Stimulated activated CD4-positive, alpha-beta T cell treated with anti-CD3 and anti-CD28 coated beads, Interleukin-4, amount 100 ng/mL, for 48 hours (primary cell): ENCODE measurements around the gene MYBPC1.
A peak's percentile ranks its signal among the peaks of the same experiment; 100 is the strongest.
"Not testable (repeated sequence)": the region's sequence is repeated elsewhere in the genome, so short reads cannot be mapped to it uniquely, and the experiment has no call there.

ENCODE experiments used
- DNase-seq, 2 donors: peaks; one replicate each; pipeline ENCODE4 v3.0.0-alpha.2; 2020; ENCODE audit warnings: low read depth in 2 of 2

MYBPC1 gene

DNA sequence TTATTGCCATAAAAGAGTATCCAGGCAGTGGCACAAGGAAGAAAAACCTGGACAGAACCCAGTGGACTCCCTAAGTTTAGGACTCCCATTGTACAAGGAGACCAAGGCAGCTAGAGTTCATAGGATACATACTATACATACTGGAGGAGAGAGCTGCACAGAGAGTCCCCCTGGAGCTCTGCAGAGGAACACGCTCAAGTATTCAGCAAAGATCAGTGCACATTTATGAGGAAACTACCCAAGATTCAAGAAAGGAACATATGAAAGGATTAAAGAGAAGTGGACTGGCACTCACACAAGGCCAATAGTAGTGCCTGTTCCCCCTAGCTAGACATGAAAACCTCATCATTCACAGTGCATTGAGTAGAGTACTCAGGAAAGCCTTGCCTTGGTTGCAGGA is 59.7 kb downstream of the MYBPC1 start:
- DNase-seq = no peak

DNA sequence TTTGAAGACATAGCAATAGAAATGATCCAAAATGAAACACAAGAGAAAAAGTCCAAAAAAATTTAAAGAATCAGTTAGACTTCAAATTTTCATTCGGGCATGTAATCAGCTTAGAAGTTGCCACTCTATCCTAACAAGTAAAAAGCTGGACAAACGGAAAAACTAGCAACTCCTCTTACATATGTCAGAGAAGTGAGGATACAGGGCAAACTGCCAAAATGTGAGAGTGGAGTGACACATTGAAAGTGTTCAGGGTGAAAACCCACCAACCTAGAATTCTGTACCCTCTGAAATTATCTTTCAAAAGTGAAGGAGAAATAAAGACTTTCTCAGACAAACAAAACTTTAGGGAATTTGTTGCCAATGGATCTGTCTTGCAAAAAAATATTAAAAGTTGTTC is 60.6 kb downstream of the MYBPC1 start:
- DNase-seq = no peak

DNA sequence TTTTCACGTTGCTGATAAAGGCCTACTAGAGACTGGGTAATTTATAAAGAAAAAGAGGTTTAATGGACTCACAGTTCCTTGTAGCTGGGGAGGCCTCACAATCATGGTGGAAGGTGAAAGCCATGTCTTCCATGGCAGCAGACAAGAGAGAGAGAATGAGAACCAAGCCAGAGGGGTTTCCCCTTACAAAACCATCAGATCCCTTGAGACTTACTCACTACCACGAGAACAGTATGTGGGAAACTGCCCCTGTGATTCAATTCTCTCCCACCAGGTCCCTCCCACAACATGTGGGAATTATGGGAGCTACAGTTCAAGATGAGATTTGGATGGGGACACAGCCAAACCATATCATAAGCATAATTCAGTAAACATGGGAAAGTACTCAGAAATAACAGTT is 65.9 kb downstream of the MYBPC1 start:
- not testable (repeated sequence) for DNase-seq

DNA sequence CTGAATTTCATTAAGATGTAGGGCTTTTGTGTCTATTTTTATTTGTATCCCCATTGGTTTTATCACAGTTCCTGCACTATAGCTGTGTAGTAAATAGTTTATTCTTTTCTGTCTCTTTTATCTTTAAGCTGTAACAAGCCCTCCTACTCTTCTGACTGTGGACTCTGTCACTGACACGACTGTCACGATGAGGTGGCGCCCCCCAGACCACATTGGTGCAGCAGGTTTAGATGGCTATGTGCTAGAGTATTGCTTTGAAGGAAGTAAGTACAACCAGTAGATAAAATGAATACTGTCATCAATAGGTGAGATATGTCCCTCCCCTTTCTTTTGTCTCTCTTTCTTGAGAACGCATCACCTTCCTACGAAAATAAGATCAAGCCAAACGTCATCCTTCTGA is 68.5 kb downstream of the MYBPC1 start:
- DNase-seq = no peak

DNA sequence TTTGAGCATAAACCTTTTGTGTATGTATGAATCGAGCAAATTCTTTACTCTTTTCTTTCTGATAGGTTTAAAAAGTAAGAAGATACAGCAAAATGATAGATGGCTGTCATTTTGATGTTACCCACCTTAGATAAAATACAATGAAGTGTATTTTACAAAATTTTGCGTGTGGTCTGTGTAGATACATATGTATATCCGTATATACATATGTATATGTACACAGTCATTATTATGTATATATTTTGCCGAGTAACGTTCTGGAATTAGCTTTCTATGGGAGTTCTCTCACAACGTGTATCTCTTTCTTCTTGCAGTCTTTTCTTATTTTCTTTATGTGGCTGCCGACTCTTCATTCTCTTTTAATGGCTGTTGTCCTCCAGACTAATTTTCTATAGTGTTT is 70.2 kb downstream of the MYBPC1 start:
- DNase-seq = no peak

DNA sequence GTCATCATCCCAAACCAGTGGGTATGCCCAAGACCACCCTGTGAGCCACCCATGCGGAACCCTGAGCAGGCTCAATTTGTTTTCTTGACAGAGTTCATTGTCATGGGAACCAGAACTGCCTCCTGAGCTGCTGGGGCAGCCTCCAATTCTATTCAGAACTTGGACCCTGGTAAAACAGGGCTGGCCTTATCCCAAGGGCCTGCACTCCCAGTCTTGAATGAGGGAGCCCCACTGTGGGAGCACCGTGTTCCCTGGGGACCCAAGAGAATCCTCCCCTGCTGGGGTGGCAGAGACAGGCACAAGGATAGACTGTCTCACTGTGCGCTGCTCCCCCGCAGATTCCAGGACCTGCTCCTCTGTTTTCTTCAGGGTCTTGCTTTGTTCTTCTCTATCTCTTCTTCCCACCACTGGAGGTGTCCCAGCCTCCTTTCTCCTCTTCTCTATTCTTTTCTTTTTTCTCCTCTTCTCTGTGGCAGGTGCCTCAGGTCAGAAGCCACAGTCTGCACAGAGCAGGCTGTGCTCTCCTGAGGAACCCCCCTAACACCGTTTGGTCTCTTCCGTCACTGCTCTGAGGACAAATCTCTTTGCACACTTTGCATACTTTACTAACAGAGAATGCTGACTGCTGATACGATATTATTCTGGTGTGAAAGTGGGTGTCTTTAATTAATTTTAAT is 71.4 kb downstream of the MYBPC1 start:
- DNase-seq = no peak

DNA sequence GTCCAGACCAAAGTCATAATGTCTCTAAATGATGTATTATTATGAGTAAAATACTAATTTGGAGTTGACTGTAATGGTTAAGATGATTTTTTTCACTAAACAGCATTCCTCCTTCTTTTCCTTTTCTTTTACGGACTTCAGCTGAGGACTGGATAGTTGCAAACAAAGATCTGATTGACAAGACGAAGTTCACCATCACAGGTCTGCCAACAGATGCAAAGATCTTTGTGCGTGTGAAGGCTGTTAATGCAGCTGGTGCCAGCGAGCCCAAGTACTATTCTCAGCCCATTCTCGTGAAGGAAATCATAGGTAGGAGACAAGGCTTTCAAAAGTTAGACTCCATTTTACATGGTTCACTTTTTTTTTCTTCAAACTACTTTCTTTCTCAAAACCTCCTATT is 72.8 kb downstream of the MYBPC1 start:
- DNase-seq = no peak

DNA sequence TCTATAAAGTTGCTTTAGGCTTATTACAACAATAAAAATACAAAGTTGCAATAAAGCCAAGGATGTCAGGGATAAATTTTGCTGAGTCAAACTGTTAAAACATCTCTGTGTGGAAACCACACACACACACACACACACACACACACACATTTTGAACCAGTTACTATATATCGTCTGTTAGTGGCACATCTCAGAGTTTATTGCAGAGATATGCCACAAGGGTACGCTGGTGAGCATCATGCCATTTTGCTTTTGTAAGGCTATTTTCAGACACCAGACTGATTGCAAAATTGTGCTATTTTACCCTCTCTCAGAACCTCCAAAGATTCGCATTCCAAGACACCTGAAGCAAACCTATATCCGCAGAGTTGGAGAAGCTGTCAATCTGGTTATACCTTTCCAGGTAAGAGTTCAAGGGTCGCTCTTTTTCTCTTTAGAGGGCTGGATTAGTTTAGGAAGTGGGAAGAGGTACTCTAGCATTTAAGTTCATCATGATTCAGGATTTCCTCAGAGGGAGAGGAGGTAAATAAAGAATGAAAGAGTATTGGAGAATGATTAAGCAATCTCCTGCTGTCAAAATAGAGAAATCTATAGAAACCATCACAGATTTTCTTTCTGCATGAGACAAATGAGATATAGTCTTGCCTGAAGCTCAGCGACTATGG is 75.4 kb downstream of the MYBPC1 start:
- DNase-seq = peak in 1 of 2 donors; percentile 2

DNA sequence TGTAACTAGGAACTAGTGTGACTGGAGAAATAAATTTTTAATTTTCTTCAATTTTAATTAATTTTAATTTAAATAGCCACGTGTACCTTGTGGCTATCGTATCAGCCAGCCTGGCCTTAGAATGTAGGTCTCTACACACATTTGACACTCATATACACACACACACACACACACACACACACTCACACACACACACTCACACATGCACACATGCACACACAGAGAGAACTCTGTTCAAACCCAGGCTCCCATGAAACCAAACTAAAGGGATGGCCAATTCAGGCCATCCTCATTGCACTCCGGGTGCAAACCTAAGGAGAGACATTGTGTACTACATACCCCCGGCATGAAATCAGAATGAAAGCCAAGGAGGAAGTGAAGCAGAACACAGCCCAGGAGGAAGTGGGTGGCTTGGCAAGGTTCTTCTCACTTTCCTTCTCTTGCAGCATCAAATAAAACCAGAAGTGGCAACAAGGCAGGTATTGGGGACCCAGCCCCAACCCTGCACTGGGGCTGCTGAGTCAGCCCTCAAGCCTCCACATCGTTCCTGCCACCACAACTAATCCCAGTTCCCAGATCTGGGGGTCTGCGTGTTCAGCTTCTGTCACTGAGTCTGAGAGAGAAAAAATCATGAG is 76.5 kb downstream of the MYBPC1 start:
- peak in 1 of 2 donors; percentile 2 for DNase-seq

DNA sequence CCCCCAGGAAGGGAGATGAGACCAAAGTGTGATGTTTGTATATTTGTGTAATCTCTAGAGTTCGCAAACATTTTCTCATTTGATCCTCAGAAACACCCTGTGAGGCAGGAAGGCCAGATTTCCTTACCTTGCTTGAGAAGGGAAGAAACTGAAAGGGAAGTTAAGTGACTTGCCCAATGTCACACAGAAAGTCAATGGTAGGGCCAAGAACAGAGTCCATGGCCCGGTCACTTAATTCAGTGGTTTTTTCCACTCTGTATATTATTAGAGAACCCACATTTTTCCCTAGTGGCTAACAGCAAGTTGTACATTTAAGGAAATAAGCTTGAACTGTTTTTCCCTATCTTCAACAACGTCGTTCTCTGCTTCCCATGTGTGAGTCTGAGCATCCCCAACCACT is 77.1 kb downstream of the MYBPC1 start:
- no peak for DNase-seq

DNA sequence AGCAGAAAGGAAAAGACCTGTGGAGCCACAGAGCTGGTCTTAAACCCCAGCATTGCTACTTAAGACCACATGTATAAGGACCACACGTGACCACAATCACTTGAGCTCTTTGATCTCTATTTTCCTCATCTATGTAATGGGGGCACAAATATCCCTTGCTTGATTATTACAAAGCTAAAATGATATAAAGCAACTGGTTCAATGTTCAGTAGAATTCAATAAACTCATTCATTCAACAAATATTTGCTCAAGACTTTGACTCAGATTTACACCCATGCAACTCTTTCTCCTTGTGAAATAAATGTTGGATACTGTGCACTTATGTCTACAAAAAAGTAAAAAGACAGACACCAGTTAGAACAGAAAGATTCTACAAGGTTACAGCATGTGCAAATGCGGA is 80.8 kb downstream of the MYBPC1 start:
- DNase-seq = no peak

DNA sequence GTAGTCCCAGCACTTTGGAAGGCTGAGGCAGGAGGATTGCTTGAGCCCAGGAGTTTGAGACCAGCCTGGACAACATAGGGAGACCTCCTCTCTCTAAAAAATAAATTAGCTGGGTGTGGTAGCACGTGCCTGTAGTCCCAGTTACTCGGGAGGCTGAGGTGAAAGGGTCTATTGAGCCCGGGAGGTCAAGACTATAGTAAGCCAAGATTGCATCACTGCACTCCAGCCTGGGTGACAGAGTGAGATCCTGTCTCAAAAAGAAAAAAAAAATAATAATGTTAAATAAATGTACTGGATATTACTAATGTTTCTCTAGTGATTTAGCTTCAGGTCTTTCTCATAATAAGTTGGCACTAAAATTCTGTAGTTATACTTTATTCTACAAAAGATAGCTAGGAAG is 81.7 kb downstream of the MYBPC1 start:
- not testable (repeated sequence) for DNase-seq

DNA sequence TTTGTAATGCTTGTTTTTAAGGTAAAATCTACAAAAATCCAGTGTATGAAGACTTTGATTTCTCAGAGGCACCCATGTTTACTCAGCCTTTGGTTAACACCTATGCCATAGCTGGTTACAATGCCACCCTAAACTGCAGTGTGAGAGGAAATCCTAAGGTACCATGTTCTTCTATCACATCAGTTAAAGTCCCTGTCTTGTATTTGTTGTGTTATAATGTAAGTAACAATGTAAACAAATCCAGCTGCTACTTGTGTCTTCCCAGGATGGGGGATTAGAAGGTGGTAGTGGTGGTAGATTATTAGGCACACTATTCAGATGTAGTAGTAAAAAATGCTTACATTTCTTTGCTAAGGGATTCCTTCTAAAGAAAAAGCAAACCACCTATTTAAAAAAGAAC is 83.3 kb downstream of the MYBPC1 start:
- DNase-seq = no peak

DNA sequence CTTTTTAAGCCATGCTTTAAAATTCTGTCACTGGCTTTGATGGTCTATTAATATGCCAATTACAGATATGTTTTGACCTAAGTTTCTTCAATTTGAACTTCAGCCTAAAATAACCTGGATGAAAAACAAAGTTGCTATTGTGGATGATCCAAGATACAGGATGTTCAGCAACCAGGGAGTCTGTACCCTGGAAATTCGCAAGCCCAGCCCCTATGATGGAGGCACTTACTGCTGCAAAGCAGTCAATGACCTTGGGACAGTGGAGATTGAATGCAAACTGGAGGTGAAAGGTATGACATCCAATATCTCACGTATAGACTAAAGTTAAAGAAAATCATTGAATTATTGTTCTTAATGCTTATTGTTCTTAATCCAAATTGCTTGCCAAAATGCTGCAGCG is 85.5 kb downstream of the MYBPC1 start:
- no peak for DNase-seq

DNA sequence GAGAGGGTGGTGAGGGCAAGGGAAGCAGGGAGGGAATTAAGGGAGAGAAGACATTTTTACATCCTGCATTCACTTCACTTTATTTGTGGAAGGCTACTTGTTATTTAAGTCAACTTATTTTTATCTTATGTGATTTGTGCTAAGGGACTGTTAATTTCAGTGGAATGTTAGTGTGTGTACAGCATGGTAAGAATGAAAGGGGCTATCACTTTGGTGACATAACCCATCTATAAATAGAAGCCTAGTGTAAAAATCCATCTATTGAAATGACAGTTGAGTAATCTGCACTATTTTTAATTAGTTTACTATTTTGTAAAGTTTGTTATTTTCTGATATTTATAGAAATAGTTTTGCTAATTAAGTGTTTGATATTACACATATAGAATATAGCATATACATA is 85.9 kb downstream of the MYBPC1 start:
- DNase-seq = no peak

DNA sequence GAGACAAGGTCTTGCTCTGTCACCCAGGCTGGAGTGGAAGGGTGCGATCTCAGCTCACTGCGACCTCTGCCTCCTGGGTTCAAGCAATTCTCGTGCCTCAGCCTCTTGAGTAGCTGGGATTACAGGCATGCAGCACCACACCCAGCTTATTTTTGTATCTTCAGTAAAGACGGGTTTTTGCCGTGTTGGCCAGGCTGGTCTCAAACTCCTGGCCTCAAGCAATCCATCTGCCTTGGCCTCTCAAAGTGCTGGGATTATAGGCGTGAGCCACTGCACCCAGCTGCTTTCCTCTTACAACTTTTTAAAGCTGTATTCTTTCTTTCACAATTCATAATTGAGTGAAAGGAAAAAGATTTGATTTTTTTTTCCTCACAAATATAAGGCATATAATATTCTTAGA is 86.9 kb downstream of the MYBPC1 start:
- not testable (repeated sequence) for DNase-seq

DNA sequence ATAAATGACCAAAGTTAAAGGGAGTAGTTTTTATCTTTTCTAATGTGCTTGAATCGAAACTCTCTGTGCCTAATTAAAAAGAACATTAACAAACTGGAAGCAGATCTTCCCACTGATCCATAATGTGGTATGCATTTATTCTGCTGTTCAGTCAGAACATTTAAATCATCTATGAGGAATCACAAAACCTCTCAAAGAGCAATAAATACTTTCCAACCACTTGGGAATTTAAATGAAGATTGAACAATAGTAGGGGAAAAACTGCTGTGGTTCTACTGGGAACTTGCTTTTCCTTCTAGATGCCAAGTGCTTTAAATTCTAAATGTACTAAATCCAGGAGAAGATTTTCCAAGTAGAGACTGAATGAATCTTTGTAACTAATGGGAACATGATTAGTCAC is 90.3 kb downstream of the MYBPC1 start:
- DNase-seq = no peak

DNA sequence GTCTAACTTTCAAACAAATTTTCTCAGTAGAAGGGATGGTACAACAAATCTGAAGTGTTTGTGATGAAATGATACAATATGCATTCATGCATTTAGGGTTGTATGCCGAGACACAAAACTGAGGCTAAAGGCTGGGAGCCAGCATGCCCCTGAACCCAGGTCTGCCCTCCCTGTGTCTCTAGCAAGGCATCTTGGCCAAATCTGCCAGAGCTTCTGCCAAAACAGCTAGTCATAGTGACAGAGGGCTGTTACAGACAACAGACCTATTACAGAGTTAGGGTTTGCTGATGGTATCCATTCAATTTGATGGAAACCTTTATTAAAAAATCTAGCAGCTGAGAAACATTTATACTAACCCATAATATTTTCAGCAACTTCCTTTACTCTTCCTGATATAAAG is 91.4 kb downstream of the MYBPC1 start:
- DNase-seq = no peak

DNA sequence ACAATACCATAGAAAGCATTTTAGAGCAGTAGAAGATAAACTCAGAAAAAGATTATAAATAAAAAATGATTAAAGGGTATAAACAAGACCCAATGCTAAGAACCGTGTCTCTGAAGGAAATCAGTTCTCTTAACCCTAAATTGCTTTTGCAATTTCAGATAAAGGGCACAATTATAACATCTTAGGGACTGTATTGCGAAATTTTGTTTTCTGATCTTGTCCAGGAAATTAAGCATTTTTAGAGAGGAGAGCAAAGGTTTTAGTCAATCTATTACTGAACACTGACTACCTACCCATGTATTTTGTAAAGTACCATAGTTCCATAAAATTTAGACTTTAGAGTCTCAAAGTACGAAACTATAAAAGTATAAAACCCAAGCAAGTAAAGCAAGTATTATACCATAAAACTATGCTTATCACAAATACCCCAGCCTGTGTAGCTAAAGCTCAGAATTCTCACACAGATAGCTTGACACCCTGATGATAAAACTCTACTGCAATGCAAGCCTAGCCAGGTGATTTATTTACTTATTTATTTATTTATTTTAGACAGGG is 95.8 kb downstream of the MYBPC1 start:
- no peak for DNase-seq

DNA sequence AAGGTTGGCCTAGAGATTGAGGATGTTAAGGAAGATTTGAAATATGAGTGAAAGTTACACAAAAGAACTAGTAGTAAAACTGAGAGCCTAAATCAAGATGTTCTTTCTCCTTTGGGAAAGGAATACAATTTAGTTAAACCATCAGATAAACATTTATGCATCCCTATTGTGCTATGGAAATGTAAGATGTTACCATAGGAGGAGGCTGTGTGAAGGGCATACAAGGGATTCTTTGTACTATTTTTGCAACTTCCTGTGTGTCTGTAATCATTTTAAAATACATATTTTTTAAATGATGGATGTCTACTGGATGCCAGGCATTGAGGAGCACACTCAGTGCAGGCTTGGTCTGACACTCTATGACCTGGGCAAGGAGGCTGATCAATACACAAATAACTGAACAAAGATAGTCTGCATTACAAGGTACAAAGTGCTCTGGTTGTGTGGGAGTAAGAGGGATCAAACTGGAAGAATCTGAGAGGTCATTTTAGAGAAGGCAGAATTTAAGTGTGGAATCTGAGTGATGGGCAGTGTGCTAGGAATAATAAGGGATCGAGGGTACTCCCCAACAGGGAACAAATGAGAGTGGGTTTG is 96.8 kb downstream of the MYBPC1 start:
- DNase-seq = no peak

DNA sequence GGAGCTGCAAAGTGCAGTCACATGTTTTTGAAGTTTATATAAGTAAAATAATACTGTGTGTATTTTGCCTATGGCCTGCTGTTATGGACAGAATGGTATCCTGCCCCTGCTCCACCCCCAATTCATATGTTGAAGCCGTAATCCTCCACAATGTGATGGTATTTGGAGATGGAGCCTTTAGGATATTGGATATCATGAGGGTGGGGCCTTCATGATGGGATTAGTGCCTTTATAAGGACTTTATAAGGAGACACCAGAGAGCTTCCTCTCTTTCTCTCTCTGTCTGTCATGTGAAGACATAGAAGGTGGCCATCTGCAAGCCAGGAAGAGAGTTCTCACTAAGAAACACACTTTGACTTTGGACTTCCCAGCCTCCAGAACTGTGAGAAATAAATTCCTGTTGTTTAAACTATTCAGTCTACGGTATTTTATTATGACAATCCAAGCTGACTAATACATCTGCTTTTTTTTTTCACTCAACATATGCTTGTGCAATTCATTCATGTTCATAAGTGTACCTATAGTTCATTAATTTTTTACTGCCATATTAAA is 99.6 kb downstream of the MYBPC1 start:
- DNase-seq = no peak

DNA sequence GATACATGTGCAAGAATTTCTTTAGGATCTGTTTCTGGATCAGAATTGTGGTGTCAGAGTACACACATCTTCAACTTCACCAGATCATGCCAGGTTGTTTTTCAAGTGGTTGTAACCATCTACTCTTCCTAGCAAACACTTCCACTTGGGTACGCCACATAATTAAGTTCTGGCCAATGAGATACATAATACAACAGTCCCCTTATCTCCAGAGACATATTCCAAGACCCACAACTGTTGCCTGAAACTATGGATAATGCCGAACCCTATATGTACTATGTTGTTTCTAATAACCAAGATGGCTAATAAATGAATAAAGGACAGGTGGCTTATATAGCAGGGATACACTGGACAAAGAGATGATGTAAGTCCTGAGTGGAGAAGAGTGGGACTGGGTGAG is 100.2 kb downstream of the MYBPC1 start:
- DNase-seq = no peak
